Right ventricle myocardium superior (tissue), 1 donor: Measurements from ENCODE around the gene CFAP57. TPM values are rescaled to one million over a fixed set of nuclear protein-coding genes. Genes with fewer than 3 reads are reported as not detected.
"Not testable (repeated sequence)": the region's sequence is repeated elsewhere in the genome, so short reads cannot be mapped to it uniquely, and the experiment has no call there.

ENCODE experiments used
- ATAC-seq: fragments of 200-7000 bp; cut with Tn5 transposase; one replicate; pipeline ENCODE4 v1.9.1; 2020; ENCODE audit warnings: mild to moderate bottlenecking; ENCODE audit not compliant: poor library complexity
- DNase-seq: peaks from one replicate; pipeline ENCODE4 v3.0.0-alpha.2; 2020
- intact Hi-C: fragments of 100-400 bp; cut with DNase I; formaldehyde crosslinking; loops from one replicate; pipeline ENCODE4 v1.11.2; 2022
- long read RNA-seq: library from polyadenylated mRNA; unstranded; transcript quantifications from one replicate; pipeline ENCODE4 v2.0.0, GENCODE V29; 2021
- total RNA-seq: library from RNA; stranded (reverse); fragmentation: NEBNext Ultra II Directional; extraction: Animal tissue kit (Norgen Biotek cat#: 25700); gene quantifications from one replicate; pipeline ENCODE4 v1.2.1, GENCODE V29; 2021
- donor health status: DM: no; HTN: yes; CAD: no; lungs with severe emphysema.

The CFAP57 gene
- not detected for total RNA-seq
- long read RNA-seq = 0 reads

DNA sequence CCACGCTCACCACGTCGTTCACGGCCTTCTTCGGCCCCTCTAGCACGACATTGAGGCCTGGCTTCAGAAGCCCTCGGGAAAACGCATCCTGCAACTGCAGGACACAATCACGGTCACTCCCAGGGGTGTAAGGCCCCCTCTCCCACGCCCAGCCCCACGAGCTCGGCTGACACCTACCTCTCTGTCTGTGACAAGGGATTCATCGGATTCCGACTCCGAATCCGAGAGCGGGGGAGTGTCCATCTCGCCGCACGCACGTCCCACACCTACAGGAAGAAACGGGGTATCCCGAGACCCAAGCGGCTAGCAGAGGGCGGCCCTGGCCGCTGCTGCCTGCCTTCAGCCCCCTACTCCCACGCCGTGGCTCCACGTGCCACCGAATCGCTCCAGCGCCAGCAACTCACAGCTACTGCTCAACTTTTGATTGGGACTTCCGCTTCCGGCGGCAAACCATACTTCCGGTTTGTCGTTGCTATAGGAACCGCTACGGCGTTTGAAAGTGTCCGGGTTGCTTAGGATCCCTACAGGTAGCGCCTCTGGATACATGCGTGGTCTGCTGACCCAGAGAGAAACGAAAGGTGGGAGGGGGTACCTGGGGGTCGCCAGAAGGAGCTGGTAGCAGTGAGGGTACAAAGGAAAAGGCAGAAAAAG lies at the start of gene CFAP57, which contains the start of gene EBNA1BP2:
Gene CFAP57 (plus strand): TSS at position 455 of the 651 bp plus-strand sequence. CDS start 424 bp downstream, outside the sequence.
Gene EBNA1BP2 (minus strand): TSS at position 415 of the 651 bp plus-strand sequence. CDS start 172 bp downstream, at position 243.
- intact Hi-C loops = no loop called here
- ATAC-seq (peak; percentile 97), DNase-seq (peak; percentile 92)

DNA sequence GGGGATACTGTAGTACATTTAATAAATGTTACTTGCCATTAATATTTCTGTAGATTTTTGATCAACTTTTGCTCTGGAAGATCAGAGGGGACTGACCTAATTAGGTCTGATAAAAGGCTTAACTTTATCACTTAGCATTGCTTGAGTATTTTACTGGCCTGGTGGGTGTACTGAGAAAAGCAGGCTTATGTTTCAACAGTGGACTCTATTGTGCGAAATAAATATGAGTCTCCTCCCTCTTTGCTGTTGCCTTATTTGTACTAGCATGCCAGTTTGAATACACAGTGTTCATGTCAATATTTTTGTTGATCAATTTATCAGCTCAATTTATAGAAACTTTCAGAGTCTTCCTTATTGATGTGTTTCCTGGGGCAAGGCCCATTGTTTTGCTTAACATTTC lies 49.1 kb upstream of the CFAP57 start:
- DNase-seq (no peak), ATAC-seq (no peak)
- intact Hi-C loops = no loop called here

DNA sequence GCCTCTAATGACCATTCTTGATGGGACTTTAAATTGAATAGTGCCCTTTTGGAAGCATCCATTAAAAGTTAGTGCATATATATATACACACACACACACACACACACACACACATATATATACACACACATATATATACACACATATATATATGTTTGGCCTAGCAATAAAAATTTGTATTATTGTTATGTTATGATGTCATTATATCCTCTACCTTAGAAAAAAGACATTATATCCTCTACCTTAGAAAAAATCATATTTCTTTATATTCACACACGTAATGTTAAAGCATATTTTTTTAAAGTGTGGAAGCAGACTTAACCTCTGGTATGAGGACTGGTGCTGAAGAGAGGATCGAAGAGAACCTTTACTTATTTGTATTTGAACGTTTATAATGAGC lies 43.3 kb upstream of the CFAP57 start:
- intact Hi-C loops = no loop called here
- DNase-seq (no peak), ATAC-seq (no peak)

DNA sequence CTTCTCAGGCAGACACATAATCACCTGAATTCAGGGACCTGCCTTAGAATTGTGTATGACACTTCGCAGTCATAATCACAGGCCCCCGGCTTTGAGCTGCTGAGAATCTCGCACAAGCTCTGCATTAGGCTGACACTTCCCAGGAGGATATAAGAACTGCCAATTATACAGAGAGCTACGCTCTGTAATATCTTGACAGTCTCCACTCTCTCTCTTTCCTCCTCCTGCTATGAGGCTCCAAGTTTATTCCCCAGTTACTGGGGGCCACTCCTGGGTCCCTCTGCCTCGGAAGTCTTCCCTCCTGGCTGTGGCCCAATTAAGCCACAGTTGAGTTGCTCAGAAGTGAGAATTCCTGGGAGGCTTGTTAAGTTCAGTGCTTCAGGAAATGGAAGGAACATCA lies 42.7 kb upstream of the CFAP57 start:
- no peak for DNase-seq
- ATAC-seq = no peak
- intact Hi-C loops = no loop called here

DNA sequence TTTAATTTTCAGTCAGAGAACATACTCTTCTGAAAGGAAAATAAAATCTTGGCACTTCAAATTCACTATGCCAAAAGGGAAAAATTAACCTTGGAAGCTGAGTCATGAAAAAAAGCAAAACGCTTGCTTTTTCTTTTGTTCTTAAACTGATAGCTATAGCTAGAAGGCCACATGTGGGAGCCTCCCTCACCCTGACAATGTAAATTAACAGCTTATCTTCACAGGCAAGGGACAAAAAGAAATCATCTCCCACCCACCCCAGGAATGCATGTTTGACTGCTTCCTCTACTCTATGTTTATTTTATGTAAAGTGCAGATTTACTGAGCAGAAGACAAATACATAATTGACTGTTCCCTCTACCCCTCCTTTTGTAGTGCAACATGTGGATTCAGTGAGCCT lies 38.1 kb upstream of the CFAP57 start:
- no peak for DNase-seq
- no peak for ATAC-seq
- intact Hi-C loops = no loop called here

DNA sequence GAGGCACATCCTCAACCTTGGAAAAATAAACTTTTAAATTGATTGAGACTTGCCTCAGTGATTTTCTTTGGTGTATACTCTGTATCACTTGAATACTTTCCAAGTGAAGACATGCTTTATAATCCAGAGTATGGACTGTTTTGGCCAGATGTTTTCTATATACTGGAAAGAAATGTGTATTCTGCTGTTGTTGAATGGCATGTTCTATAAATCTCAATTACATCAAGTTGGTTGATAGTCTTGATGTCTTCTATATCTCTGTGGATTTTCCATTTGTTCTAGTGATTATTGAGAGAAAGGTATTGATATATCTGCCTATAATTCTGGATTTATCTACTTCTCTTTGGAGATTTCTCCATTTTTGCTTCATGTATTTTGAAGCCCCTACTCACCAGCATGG lies 37.5 kb upstream of the CFAP57 start:
- intact Hi-C loops = no loop called here
- no peak for DNase-seq
- ATAC-seq = no peak

DNA sequence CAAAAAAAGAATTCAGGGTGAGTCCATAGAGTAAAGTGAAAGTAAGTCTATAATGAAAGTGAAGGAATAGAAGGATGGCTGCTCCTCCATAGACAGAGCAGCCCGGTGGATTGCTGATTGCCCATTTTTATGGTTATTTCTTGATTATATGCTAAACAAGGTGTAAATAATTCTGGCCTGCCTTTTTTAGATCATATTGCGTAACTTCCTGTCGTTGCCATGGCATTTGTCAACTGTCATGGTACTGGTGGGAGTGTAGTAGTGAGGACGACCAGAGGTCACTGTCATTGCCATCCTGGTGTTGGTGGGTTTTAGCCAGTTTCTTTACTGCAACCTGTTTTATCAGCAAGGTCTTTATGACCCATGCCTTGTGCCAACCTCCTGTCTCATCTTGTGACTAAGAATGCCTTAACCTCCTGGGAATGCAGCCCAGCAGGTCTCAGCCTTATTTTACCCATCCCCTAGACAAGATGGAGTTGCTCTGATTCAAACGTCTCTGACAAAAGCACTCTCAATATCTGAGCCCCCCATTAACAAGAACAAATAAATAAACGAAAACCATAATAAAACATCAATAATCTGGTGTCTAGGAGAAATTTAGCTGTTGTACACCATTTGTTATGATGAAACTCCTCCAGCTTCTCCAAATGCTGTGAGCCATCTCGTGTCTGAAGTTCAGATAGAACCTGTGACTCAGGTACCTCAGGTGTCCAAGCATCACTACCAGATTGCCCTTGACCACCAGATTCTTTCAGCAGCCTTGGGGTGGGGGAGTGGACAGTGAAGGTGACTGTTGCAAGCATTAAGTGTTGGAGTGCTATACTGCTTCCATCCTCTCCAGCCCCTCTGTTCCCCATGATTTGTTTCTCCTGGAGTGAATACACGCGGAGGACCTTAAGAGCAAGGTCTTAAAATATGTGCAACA lies 36.0 kb upstream of the CFAP57 start:
- ATAC-seq (no peak), DNase-seq (no peak)
- intact Hi-C loops = no loop called here

DNA sequence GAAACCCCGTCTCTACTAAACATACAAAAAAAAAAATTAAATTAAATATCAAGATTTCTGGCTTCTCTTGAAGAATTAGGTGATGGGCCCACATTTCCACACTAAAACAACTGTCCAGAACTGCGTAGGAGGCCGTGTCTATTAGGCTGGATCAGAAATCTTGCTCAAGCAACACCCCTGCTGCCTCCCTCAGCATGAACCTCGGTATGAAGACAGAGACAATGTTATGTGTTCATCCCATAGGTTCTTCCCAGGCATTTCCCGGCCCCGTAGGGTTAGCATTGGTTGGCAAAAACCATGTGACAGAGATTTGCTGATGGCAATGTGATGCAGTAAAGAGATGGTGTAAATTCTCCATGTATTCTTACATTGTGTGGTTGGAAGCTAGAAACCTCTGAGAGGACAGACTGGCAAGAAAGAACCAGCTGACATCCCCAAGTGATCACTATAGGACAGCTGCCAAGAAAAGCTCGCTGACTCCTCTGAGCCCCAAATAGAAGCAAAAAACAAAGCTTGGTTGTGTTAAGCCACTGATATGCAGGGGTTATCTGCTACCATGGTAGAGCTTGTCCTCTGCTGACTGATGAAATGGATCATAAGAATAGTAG lies 34.6 kb upstream of the CFAP57 start:
- DNase-seq (no peak), ATAC-seq (peak; percentile 93)
- intact Hi-C loops = no loop called here

DNA sequence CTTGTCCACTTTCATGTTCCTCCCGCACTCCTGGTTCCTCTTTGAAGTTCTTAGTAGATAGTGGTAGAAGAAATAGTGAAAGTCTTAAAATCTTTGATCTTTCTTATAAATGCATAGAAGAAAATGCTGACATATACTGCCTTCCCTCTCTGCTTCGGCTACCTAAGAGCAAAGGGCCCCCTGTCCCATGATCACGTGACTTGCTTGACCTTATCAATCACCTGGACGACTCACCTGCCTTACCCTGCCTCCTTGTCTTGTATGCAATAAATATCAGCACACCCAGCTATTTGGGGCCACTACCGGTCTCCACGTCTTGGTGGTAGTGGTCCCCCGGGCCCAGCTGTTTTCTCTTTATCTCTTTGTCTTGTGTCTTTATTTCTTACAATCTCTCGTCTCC lies 32.8 kb upstream of the CFAP57 start:
- intact Hi-C loops, DNase-seq, ATAC-seq: not testable (repeated sequence)

DNA sequence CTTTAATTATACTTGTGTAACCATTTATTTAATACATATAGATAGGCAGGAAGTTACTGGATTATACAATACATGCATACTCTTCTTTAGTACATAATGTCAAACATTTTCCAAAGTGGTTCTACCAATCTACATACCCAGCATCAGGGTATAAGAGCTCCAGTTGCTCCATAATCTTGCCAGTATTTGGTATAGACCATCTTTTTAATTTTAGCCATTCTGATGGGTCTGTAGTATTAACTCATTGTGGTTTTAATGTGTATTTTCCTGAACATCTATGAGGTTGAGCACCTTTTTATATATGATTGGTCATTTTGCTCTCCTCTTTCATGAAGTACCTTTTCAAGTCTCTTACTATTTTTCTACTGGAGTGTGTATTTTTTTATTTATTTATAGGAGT lies 32.1 kb upstream of the CFAP57 start:
- intact Hi-C loops = no loop called here
- ATAC-seq = no peak

DNA sequence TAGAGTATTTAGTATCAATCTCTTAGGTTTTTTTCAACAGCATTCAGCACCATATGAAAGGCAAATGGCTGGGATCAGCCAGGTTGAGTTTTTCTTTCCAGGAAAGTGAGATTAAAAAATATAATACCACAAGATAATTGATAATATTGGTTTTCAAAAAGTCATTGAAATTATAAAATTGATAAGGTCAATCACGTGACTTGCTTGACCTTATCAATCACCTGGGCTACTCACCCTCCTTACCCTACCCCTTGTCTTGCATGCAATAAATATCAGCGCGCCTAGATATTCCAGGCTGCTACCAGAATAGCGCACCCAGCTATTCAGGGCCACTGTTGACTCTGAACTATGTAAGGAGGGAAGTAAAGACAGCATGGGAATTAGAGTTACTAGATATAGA lies 31.5 kb upstream of the CFAP57 start:
- no peak for ATAC-seq
- intact Hi-C loops = no loop called here

More for the DNA sequence above, 32.1 kb upstream of the CFAP57 start:
- DNase-seq = no peak

DNA sequence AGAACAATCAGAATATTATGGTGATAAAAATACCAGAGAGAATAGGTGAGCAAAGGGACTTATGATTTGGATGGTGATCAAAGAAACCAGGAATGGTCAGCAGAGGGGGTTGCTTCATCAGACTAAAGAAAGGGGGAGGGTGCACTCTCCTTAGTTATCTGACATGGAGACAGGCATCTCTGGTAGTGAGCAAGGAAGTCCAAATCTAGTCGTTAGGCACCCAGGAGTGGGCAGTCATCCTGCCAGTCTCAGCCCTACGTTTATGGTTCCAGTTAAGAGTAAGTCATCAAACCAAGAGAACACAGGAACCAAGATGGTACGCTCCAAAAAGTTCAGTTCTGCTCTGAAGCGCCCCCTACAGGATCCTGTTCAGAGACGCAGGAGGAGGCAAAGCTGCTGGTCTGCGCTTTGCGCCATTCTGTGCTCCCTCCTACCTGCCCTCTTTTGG lies 28.7 kb upstream of the CFAP57 start:
- no peak for ATAC-seq
- intact Hi-C loops = no loop called here
- no peak for DNase-seq

More for the DNA sequence above, 31.5 kb upstream of the CFAP57 start:
- no peak for DNase-seq

DNA sequence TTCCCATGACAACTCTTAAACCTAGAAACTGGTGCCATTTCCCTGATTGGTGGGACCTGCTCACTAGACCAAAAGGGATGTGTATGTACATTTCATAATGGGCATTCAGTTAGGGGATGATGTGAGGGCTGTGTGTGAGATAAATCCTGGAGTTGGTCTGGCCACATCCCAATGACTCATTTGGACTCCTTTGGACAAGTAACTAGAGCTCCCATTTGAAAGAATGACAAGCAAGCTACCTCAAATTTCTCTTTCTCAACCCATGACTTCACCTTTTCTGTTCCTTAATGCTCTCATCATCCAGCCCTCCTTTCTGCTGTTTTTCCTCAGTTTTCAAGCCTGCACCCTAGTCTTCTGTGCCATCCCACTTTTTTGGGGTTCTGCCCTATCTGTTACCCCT lies 27.9 kb upstream of the CFAP57 start:
- intact Hi-C loops = no loop called here
- ATAC-seq = no peak
- DNase-seq = no peak

DNA sequence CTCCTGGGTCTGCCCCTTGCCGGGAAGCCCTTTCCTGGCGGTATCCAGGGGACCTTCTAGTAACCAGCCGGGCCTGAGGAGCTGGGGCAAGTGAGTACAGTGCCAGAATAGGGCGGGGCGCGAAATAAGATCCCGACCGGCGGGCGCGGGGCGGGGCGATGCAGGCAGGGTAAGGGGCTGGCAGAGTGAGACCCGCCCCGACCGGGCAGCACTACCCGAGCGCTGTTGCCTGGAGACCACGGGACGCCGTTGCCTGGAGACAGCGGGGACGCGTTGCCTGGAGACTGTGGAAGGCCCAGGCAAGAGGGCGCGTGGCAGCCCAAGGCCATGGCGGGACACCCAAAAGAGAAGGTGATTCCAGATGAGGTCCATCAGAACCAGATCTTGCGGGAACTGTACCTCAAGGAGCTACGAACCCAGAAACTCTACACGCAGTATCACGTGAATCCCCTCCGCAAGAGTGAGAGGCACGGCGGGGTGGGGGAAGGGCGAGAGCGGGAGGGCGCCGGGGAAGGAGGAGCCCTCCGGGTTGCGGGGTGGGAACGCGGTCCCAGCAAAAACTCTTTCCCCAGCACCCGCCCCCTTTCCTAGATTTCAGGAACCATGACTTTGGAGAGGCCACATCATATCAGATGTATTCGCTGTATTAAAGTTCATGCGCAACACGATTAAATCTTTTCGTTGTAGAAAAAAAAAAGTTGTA lies 24.4 kb upstream of the CFAP57 start:
- ATAC-seq (peak; percentile 92), DNase-seq (peak; percentile 83)
- intact Hi-C loops = no loop called here

DNA sequence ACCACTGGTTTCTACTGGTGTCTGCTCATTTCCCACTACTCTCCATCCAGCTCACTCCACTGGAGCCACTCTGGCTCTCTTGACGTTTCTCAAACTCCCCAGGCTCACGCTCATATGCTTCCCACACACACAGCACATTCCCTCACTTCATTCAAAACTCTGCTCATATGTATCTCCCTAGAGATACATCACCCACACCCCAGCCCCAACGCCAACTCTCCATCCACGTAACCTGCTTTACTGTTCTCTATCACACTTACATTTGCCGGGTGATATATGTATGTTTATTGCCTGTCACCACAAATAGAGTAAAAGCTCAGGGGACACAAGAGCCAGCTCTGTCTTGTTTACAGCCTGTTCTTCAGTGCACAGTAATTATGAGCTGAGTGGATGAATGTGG lies 22.2 kb upstream of the CFAP57 start:
- DNase-seq (no peak), ATAC-seq (no peak)
- intact Hi-C loops = no loop called here

DNA sequence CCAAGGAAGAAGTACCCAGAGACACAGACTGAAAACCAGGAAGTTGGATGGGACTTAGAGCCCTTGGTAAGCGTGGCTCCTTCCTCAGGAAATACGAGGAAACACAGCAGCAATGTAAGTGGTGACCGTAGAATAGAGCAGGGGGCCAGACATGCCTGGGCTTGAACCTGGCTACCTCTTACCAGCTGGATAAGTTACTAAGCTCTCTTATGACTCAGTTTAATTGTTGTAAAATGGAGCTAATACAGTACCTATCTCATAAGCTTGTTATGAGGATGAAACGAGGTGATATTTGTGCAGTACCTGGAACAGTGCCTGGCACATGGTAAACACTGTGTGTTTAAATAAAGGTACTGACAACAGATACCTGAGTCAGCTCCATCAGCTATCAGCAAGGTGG lies 19.3 kb upstream of the CFAP57 start:
- intact Hi-C loops = no loop called here
- DNase-seq (no peak), ATAC-seq (no peak)

DNA sequence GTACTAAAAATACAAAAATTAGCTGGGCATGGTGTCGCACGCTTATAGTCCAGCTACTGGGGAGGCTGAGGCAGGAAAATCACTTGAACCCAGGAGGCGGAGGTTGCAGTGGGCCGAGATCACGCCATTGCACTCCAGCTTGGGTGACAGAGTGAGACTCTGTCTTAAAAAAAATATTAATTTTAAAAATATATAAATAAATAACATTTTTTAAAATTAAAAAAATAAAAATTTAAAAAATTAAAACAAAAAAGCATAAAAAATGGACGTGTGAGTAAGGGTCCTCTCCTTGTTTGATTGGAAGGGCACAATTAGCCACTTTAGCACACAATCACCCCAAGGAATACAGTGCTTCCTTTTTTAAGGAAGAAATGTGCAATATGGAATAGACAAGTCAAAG lies 18.7 kb upstream of the CFAP57 start:
- intact Hi-C loops = no loop called here
- ATAC-seq (no peak), DNase-seq (no peak)

DNA sequence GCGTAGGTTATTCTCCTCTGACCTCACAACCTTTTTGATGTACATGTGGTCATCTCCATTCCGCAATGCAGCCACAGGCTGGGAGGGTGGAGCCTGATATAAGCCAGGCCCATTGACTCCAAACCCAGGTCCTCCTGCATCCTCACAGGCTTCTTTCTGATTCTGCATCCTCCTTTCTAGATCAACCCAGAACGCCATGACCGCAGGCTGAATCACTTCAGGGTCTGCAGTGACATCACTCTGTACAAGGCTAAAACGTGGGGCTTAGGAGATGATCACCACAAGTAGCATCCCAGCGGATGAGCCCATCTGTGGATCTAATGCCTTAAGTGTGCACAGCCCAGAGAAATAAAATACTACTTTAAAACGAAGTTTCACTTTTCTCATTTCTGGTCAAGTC lies 16.1 kb upstream of the CFAP57 start:
- ATAC-seq = no peak
- intact Hi-C loops = no loop called here
- DNase-seq = no peak

DNA sequence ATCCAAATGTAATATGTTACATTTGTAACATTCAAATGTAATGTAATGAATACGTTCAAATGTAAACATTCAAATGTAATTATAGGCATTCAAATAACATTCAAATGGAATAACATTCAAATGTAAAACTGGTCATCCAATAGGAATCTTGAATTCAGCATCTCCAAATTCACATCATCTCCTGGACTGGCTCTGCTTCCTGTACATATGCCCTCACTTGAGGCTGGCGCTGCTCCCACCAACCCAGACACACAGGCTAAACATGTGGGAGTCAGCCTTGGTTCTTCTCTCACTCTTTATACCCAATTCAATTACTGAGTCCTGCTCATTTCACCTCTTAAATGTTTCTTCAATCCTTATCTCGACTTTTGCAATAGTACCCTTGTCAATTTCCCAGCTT lies 7.0 kb upstream of the CFAP57 start:
- intact Hi-C loops = no loop called here
- DNase-seq = no peak
- no peak for ATAC-seq
